Inflammatory macrophage treated with lipopolysaccharide for 4 hours (primary cell): Measurements from ENCODE around the gene MILR1.
"Not testable (repeated sequence)": the region's sequence is repeated elsewhere in the genome, so short reads cannot be mapped to it uniquely, and the experiment has no call there.

ENCODE experiments used
- DNase-seq: peaks from one replicate; pipeline ENCODE4 v3.0.0-alpha.2; 2020

Gene MILR1

GRCh38 chr17:64448665-64449512, at the start of gene MILR1:
MILR1 (plus strand) TSS chr17:64449115; CDS start chr17:64449169, 54 bp downstream.
- DNase-seq, result peak; percentile 99

GRCh38 chr17:64399767-64400156, 49.2 kb upstream of the MILR1 start:
- no peak for DNase-seq

GRCh38 chr17:64400642-64401041, 48.3 kb upstream of the MILR1 start:
- DNase-seq, result no peak

GRCh38 chr17:64401244-64401860, 47.6 kb upstream of the MILR1 start:
- no peak for DNase-seq

- DNase-seq, result peak; percentile 57
Observed at GRCh38 chr17:64401941-64402340, 47.0 kb upstream of the MILR1 start.

GRCh38 chr17:64402469-64402868, 46.4 kb upstream of the MILR1 start:
- no peak for DNase-seq

GRCh38 chr17:64403881-64404460, 44.9 kb upstream of the MILR1 start:
- DNase-seq, result no peak

- peak; percentile 77 for DNase-seq
Observed at GRCh38 chr17:64406321-64407200, 42.4 kb upstream of the MILR1 start.

- DNase-seq, result no peak
Observed at GRCh38 chr17:64410750-64411490, 38.0 kb upstream of the MILR1 start.

GRCh38 chr17:64411999-64412771, 36.7 kb upstream of the MILR1 start:
- peak; percentile 85 for DNase-seq

GRCh38 chr17:64412944-64413381, 36.0 kb upstream of the MILR1 start:
- DNase-seq, result peak; percentile 58

GRCh38 chr17:64413513-64413912, 35.4 kb upstream of the MILR1 start:
- DNase-seq, result peak; percentile 78

GRCh38 chr17:64418506-64419339, 30.2 kb upstream of the MILR1 start:
- DNase-seq, result peak; percentile 68

- peak; percentile 80 for DNase-seq
Observed at GRCh38 chr17:64420143-64420670, 28.7 kb upstream of the MILR1 start.

GRCh38 chr17:64422121-64422520, 26.8 kb upstream of the MILR1 start:
- not testable (repeated sequence) for DNase-seq

- no peak for DNase-seq
Observed at GRCh38 chr17:64423881-64424280, 25.0 kb upstream of the MILR1 start.

- no peak for DNase-seq
Observed at GRCh38 chr17:64424324-64424849, 24.5 kb upstream of the MILR1 start.

GRCh38 chr17:64425191-64425590, 23.7 kb upstream of the MILR1 start:
- DNase-seq, result no peak

- DNase-seq, result no peak
Observed at GRCh38 chr17:64426596-64426995, 22.3 kb upstream of the MILR1 start.

- DNase-seq, result no peak
Observed at GRCh38 chr17:64428406-64428805, 20.5 kb upstream of the MILR1 start.
